Caco-2 (cell line): ENCODE data around the gene LAMB3. TPM values are rescaled to one million over a fixed set of nuclear protein-coding genes. Genes with fewer than 3 reads are reported as not detected.

Source experiments
- BruUV-seq: library from RNA; stranded (reverse); fragments of 400-500 nt; replicated peaks from 2 replicates; lab custom pipeline; 2021; lab: Mats Ljungman, UMichigan
- CTCF ChIA-PET: fragments of 300-600 bp; sonication (Branson Sonifier 250); formaldehyde crosslinking; loops from one replicate; lab custom pipeline; 2022; ENCODE audit warnings: antibody characterized with exemption; lab: Charles Lee
- POLR2A ChIA-PET: fragments of 300-600 bp; sonication (Branson Sonifier 250); formaldehyde crosslinking; loops from one replicate; lab custom pipeline; 2022; ENCODE audit warnings: antibody characterized with exemption; lab: Charles Lee
- DNase-seq, 2 experiments: peaks; one replicate each; pipeline versions ENCODE4 v3.0.0 to v3.0.0-alpha.2; 2020 to 2022
- H3K27me3 ChIP-seq: replicated peaks from 2 replicates; pipeline ENCODE4 v1.6.0; 2011; ENCODE audit warnings: low read length; ENCODE audit not compliant: control insufficient read depth, insufficient read depth
- H3K36me3 ChIP-seq: 2 replicates; pipeline ENCODE4 v1.5.1; 2011; ENCODE audit warnings: low read length; ENCODE audit not compliant: control insufficient read depth, insufficient read depth
- H3K4me1 ChIP-seq: fragments of 250-450 bp; sonication (Bioruptor Pico); 2 replicates; pipeline ENCODE4 v1.5.1; 2020; ENCODE audit warnings: mild to moderate bottlenecking
- H3K4me3 ChIP-seq: 2 replicates; pipeline ENCODE4 v1.5.1; 2011; ENCODE audit warnings: low read depth, mild to moderate bottlenecking, control low read depth, low read length
- H3K9me3 ChIP-seq: fragments of 250-450 bp; sonication (Bioruptor Pico); 2 replicates; pipeline ENCODE4 v1.5.1; 2020; ENCODE audit warnings: mild to moderate bottlenecking, moderate library complexity
- H3K27ac Mint-ChIP-seq: one replicate; pipeline ENCODE4 v1.8.0; 2022; ENCODE audit warnings: mixed read lengths; ENCODE audit not compliant: unreplicated experiment
- H3K27me3 Mint-ChIP-seq: one replicate; pipeline ENCODE4 v1.8.0; 2022; ENCODE audit warnings: mixed read lengths; ENCODE audit not compliant: insufficient read depth, unreplicated experiment
- H3K36me3 Mint-ChIP-seq: one replicate; pipeline ENCODE4 v1.8.0; 2022; ENCODE audit warnings: mild to moderate bottlenecking, mixed read lengths; ENCODE audit not compliant: insufficient read depth, unreplicated experiment
- H3K4me1 Mint-ChIP-seq: one replicate; pipeline ENCODE4 v1.8.0; 2022; ENCODE audit warnings: low read depth, mixed read lengths; ENCODE audit not compliant: unreplicated experiment
- H3K4me3 Mint-ChIP-seq: one replicate; pipeline ENCODE4 v1.8.0; 2022; ENCODE audit warnings: mild to moderate bottlenecking, moderate library complexity, mixed read lengths; ENCODE audit not compliant: unreplicated experiment
- H3K9me3 Mint-ChIP-seq: one replicate; pipeline ENCODE4 v1.8.0; 2022; ENCODE audit warnings: mixed read lengths; ENCODE audit not compliant: unreplicated experiment
- intact Hi-C: fragments of 100-400 bp; cut with micrococcal nuclease; formaldehyde crosslinking; loops from one replicate; pipeline ENCODE4 v1.10.0; 2022; ENCODE audit not compliant: unreplicated experiment
- total RNA-seq: library from RNA; stranded (reverse); gene quantifications from 2 replicates; pipeline ENCODE4 v1.2.3, GENCODE V29; 2022
- TF ChIP-seq, protein P1 (sequence below), 2 experiments: fragments of 200-600 bp in 1 of 2; IDR thresholded peaks; 1 replicate in 1 of 2; 2 replicates in 1 of 2; pipeline versions ENCODE4 v1.5.1 to v1.8.0; 2011 to 2022; ENCODE audit warnings: antibody characterized with exemption in 1 of 2, control low read depth in 1 of 2, inconsistent platforms in 1 of 2, low read depth in 1 of 2, low read length in 1 of 2, mild to moderate bottlenecking in 1 of 2, moderate library complexity in 1 of 2; ENCODE audit not compliant: insufficient read depth in 1 of 2, severe bottlenecking in 1 of 2, unreplicated experiment in 1 of 2

Gene LAMB3
- total RNA-seq, 1 experiment from 2014 or later: 125 TPM

DNA sequence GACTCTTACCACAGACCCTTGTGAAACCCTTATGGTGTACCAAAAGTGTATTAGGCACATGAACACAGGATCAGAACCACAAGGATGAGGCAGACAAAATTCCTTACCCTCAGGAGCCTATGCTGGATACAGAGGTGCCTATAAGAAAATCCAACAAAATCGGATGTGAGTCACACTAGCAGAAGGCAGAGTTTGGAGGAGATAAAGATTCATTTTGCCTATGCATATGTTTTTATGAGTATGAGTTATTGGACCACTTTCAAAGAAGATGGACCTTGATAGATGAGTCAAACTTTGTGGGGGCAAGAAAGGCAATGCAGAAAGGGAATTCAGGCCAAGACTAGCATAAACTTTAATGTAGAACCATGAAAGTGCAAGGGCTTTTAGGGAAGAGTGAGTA lies 51.7 kb downstream of the LAMB3 start:
- H3K4me3 Mint-ChIP-seq: no peak overlapping the region
- no peaks in the 10 kb centered on the region for H3K4me1 Mint-ChIP-seq
- intact Hi-C loops: no loop called here
- no TSS peak for BruUV-seq
- TF ChIP-seq, protein P1, sequence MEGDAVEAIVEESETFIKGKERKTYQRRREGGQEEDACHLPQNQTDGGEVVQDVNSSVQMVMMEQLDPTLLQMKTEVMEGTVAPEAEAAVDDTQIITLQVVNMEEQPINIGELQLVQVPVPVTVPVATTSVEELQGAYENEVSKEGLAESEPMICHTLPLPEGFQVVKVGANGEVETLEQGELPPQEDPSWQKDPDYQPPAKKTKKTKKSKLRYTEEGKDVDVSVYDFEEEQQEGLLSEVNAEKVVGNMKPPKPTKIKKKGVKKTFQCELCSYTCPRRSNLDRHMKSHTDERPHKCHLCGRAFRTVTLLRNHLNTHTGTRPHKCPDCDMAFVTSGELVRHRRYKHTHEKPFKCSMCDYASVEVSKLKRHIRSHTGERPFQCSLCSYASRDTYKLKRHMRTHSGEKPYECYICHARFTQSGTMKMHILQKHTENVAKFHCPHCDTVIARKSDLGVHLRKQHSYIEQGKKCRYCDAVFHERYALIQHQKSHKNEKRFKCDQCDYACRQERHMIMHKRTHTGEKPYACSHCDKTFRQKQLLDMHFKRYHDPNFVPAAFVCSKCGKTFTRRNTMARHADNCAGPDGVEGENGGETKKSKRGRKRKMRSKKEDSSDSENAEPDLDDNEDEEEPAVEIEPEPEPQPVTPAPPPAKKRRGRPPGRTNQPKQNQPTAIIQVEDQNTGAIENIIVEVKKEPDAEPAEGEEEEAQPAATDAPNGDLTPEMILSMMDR (IDR thresholded peaks at IDR 0.05; ENCODE audit: insufficient read depth in 1 of 2, low read depth in 1 of 2, low read length in 1 of 2, severe bottlenecking in 1 of 2, unreplicated experiment in 1 of 2): no peak
- H3K27me3 Mint-ChIP-seq: peaks cover 8% of the 10 kb centered on the region
- ChIA-PET CTCF (no interaction called here), POLR2A (no interaction called here)
- no peaks in the 10 kb centered on the region for H3K9me3 Mint-ChIP-seq
- H3K36me3 Mint-ChIP-seq: no peaks in the 10 kb centered on the region
- no peak overlapping the region for H3K27ac Mint-ChIP-seq
- Histone ChIP-seq H3K27me3 (no peaks in the 10 kb centered on the region), H3K4me1 (no peaks in the 10 kb centered on the region), H3K9me3 (no peaks in the 10 kb centered on the region), H3K36me3 (no peaks in the 10 kb centered on the region), H3K4me3 (no peak overlapping the region)
- no peak for DNase-seq

- BruUV-seq: no TSS peak
- Histone ChIP-seq H3K36me3 (no peaks in the 10 kb centered on the region), H3K4me1 (no peaks in the 10 kb centered on the region; the same call in 1 of the 2 replicates), H3K4me3 (no peak overlapping the region), H3K27me3 (no peaks in the 10 kb centered on the region), H3K9me3 (no peaks in the 10 kb centered on the region)
- no peaks in the 10 kb centered on the region for H3K4me1 Mint-ChIP-seq
- peaks cover 15% of the 10 kb centered on the region for H3K27me3 Mint-ChIP-seq
- intact Hi-C loops: no loop called here
- ChIA-PET CTCF (no interaction called here), POLR2A (no interaction called here)
- TF ChIP-seq, protein P1 (IDR thresholded peaks at IDR 0.05; ENCODE audit: insufficient read depth in 1 of 2, low read depth in 1 of 2, low read length in 1 of 2, severe bottlenecking in 1 of 2, unreplicated experiment in 1 of 2): no peak
- no peak for DNase-seq
- H3K9me3 Mint-ChIP-seq: no peaks in the 10 kb centered on the region
- no peaks in the 10 kb centered on the region for H3K36me3 Mint-ChIP-seq
- H3K27ac Mint-ChIP-seq: no peak overlapping the region
- H3K4me3 Mint-ChIP-seq: no peak overlapping the region
Measured at GRCh38 chr1:209598227-209598626, 54.0 kb downstream of the LAMB3 start.

GRCh38 chr1:209597499-209597898 lies 54.7 kb downstream of the LAMB3 start:
- intact Hi-C loops: no loop called here
- Histone ChIP-seq H3K36me3 (no peaks in the 10 kb centered on the region), H3K4me3 (no peak overlapping the region), H3K27me3 (no peaks in the 10 kb centered on the region), H3K9me3 (no peaks in the 10 kb centered on the region), H3K4me1 (no peaks in the 10 kb centered on the region; the same call in 1 of the 2 replicates)
- BruUV-seq: no TSS peak
- Mint-ChIP-seq H3K27ac (no peak overlapping the region), H3K27me3 (peaks cover 18% of the 10 kb centered on the region), H3K9me3 (peaks cover 6% of the 10 kb centered on the region), H3K36me3 (no peaks in the 10 kb centered on the region), H3K4me3 (no peak overlapping the region), H3K4me1 (no peaks in the 10 kb centered on the region)
- ChIA-PET CTCF (no interaction called here), POLR2A (no interaction called here)
- TF ChIP-seq, protein P1 (IDR thresholded peaks at IDR 0.05; ENCODE audit: insufficient read depth in 1 of 2, low read depth in 1 of 2, low read length in 1 of 2, severe bottlenecking in 1 of 2, unreplicated experiment in 1 of 2): no peak
- no peak for DNase-seq
